Epithelial cell of esophagus (primary cell): Measurements from ENCODE around the gene CEP70.

Source experiments
- DNase-seq: peaks from one replicate; pipeline ENCODE4 v3.0.0; 2010; ENCODE audit warnings: low read depth
- H3K4me3 ChIP-seq: 2 replicates; pipeline ENCODE4 v1.5.1; 2011; ENCODE audit warnings: mild to moderate bottlenecking, low read length, control low read depth
- TF ChIP-seq, protein P1 (sequence below): IDR thresholded peaks from 2 replicates; pipeline ENCODE4 v1.5.1; 2011; ENCODE audit warnings: low read depth, mild to moderate bottlenecking, low read length, control low read depth, inconsistent platforms; ENCODE audit not compliant: insufficient read depth; ENCODE audit errors: missing control alignments

Gene CEP70

DNA sequence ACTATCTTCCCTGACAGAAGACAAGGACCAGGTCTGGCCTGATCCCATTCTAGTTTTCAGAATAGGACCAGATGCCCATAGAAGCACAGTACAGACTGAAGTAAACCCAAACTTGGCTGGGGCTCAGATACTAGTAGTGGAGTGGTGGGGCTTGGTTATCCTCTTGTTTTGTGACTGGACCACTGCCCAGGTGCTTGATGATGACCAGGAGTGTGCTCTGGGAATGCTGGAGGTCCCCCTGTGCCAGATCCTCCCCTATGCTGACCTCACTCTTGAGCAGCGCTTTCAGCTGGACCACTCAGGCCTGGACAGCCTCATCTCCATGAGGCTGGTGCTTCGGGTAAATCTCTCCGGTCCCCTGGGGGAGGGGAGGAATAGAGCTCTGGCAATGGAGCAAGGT lies 123.4 kb downstream of the CEP70 start:
- DNase-seq = no peak
- TF ChIP-seq, protein P1, sequence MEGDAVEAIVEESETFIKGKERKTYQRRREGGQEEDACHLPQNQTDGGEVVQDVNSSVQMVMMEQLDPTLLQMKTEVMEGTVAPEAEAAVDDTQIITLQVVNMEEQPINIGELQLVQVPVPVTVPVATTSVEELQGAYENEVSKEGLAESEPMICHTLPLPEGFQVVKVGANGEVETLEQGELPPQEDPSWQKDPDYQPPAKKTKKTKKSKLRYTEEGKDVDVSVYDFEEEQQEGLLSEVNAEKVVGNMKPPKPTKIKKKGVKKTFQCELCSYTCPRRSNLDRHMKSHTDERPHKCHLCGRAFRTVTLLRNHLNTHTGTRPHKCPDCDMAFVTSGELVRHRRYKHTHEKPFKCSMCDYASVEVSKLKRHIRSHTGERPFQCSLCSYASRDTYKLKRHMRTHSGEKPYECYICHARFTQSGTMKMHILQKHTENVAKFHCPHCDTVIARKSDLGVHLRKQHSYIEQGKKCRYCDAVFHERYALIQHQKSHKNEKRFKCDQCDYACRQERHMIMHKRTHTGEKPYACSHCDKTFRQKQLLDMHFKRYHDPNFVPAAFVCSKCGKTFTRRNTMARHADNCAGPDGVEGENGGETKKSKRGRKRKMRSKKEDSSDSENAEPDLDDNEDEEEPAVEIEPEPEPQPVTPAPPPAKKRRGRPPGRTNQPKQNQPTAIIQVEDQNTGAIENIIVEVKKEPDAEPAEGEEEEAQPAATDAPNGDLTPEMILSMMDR = no peak
- no peak overlapping the region for H3K4me3 ChIP-seq

DNA sequence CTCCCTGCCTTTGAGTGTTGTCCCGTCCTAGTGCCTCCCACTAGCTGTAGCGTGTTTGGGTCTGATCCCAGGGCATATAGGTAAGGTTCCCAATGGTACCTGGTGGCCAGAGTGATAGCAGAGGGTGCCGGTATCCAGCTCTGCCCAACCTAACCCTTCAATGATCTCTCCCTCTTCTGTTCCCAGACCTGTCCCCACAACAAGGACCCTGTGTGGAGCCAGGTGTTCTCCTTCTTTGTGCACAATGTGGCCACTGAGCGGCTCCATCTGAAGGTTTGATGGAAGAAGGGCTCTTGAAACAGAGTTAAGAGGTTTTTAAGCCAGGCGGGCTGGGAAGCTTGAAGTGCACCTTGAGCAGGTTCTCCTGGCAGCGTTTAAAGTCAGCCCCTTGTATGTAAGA lies 124.2 kb downstream of the CEP70 start:
- DNase-seq = no peak
- TF ChIP-seq, protein P1 = no peak

DNA sequence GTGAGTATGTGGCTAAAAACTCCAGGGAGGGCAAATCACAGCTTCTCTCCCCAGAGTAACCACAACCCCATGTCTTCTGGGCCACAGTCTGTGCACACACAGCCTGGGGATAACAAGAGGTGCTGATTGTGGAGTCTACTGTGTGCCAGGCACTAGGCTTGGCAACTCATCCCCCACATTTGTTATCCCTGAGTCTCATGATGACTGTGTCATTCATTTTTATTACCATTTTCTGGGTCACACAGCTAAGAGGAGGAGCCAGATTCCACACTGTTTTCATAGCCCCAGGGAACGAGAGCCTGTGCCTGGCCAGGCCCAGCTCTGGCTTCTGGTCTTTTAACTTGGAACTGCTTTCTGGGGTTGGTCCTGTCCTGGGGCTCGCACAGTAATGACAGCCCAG lies 125.2 kb downstream of the CEP70 start:
- TF ChIP-seq, protein P1 = no peak
- no peak for DNase-seq
- no peak overlapping the region for H3K4me3 ChIP-seq

More for the DNA sequence above, 124.2 kb downstream of the CEP70 start:
- H3K4me3 ChIP-seq = no peak overlapping the region

DNA sequence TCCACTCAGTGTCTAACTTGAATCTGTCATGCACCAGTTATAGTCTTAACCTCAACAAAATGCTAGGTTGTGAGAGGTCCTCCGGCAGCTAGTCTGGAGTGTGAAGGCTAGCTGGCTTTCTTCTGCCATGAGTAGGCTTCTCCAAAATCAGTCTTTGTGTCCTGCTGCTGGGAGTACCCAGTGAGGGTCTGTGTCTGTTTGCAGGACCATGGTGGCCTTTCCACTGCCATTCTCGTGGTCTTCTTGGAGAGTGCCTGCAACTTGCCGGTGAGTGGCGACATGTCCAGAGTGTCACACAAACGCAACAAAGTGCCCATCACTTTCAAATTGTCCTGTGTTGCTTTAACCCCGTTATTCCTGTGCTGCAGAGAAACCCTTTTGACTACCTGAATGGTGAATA lies 125.6 kb downstream of the CEP70 start:
- no peak for DNase-seq
- H3K4me3 ChIP-seq = no peak overlapping the region
- TF ChIP-seq, protein P1 = no peak

DNA sequence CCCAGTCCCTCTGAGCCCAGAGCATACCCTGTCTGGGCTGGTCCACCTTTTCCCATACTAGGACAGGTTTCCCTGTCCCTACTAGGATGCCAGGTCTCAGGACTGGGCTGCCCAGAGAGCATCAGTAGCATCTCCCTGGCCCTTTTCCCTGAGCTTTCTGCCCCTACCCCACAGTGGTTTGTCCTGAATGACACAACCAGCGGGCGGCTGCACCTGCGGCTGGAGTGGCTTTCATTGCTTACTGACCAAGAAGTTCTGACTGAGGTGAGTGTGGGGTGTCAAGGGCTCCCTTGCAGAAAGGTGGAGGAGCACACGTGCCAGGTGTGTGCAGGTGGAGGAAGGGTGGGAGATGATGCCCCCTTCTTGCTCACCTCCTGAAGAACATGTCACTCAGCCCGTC lies 126.1 kb downstream of the CEP70 start:
- no peak for DNase-seq

DNA sequence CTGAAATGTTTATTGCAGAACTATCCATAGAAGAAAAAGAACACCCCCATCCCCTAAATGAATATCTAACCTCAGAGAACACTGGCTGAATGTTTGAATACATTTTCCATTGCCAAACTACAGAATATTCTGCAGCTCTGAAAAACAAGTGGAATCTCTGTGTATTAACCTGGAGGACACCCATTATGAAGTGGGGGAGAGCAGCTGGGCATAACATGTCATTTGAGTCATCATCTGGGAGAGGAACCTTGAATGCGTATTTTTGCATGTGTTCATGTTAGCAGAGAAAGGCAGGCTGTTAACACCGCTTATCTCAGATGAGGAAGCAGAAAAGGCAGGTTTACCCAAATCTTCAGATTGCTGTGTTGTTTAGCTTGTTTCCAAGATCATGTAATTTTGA lies 128.1 kb downstream of the CEP70 start:
- H3K4me3 ChIP-seq = no peak overlapping the region
- TF ChIP-seq, protein P1 = no peak
- no peak for DNase-seq

More for the DNA sequence above, 126.1 kb downstream of the CEP70 start:
- TF ChIP-seq, protein P1 = no peak
- no peak overlapping the region for H3K4me3 ChIP-seq

DNA sequence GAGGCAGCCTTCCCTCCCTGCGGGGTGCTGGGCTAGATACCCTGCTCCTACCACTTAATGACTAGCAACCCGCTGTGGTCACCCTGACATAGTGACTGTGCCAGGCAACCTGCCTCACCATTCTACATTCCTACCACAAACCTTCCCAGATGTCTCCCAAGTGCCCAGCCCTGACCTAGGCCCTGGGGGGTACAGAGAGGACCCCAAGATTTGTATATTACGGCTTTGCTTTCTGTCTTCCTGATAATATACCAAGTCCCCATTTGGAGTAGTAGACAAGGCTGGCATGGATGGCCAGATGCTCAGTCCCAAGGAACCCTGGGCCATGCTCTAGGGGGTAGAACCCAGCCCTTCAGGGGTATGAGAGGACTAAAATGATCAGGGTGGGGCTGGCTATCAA lies 128.6 kb downstream of the CEP70 start:
- no peak overlapping the region for H3K4me3 ChIP-seq
- no peak for DNase-seq
- TF ChIP-seq, protein P1 = no peak
